ENCODE measurements around the gene DDX3X. TPM values are rescaled to one million over a fixed set of nuclear protein-coding genes. Genes with fewer than 3 reads are reported as not detected.

The DDX3X gene
- total and polyA plus RNA-seq, 9 of the 15 experiments (the other 6 are each of a cell fraction or from before 2014, with no cell fraction given), result 51.3 to 232 (median 138) TPM

DNA sequence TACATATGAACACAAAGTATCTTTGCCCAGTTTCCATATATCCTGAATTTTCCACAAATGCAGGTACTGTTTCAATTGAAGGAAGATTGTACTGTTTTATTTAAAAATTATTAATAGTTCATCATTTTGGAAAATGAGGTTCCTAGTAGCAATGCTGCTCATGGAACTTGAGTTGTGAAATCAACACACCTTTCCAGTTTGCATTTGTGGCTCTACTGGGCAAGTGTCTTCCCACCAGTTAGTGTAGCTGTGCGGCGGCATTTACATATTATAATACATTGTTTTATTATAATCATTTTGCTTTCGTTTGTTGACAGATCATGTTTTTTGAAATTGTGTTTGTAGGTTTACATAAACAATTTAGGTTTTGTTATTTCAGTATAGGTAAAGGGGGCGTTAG is 2.0 kb upstream of the DDX3X start:
- 11% methylated on average over 4 of the region's 4 CpGs for WGBS (ENCODE audit: insufficient coverage, low coverage, missing lambda C conversion rate)
- Histone ChIP-seq H4K20me1 (replicated peaks; ENCODE audit: control insufficient read depth, insufficient read depth, low read length) (peaks cover 21% of the 10 kb centered on the region), H3K9me3 (replicated peaks; ENCODE audit: control insufficient read depth, insufficient read depth, low read depth, low read length) (no peaks in the 10 kb centered on the region), H3K4me3 (peak overlapping the region; percentile 97), H3K36me3 (ENCODE audit: control insufficient read depth, insufficient read depth, low read length) (peaks cover 17% of the 10 kb centered on the region; the same call in 2 of the 3 replicates), H3K27me3 (ENCODE audit: control insufficient read depth in 2 of 2, insufficient read depth in 2 of 2, low read length in 2 of 2) (no peaks in the 10 kb centered on the region; a peak in 1 of 5 replicates), H2AFZ (ENCODE audit: low read depth, low read length) (peak overlapping the region; percentile 98), H3K27ac (ENCODE audit: extremely low read depth, low read depth, low read length) (peak overlapping the region; percentile 98), H3K9me1 (ENCODE audit: control insufficient read depth, insufficient read depth, low read length) (peaks cover 10% of the 10 kb centered on the region), H3K9ac (ENCODE audit: insufficient read depth in 1 of 2, low read depth in 2 of 2, low read length in 2 of 2) (peak overlapping the region in 1 of 2 experiments; percentile 94; a peak in 2 of 4 replicates), H3K79me2 (ENCODE audit: control insufficient read depth, insufficient read depth, low read length) (peaks cover 52% of the 10 kb centered on the region), H3K4me1 (replicated peaks in 1 of 2; ENCODE audit: control insufficient read depth in 2 of 2, insufficient read depth in 2 of 2, low read length in 2 of 2) (peaks cover 8 to 12% of the 10 kb centered on the region in 2 experiments; a peak in 4 of 5 replicates), H3K4me2 (ENCODE audit: insufficient read depth, low read length) (peak overlapping the region; percentile 97)
- in situ Hi-C loops (cut with MboI), result loop anchor here (10.0 kb wide), 1 partner anchor 113 kb away; the partner anchor contains the start of gene NYX
- DNase-seq (ENCODE audit: extremely low read depth in 1 of 4, low spot score in 3 of 4), result peak in 1 of 4 experiments; percentile 23
- intact Hi-C loops (cut with micrococcal nuclease), result loop anchor here (2.0 kb wide), 1 partner anchor 53 kb away; no protein-coding TSS in a partner anchor
- no peak for ATAC-seq
- BruUV-seq (replicated peaks), result no TSS peak
- CTCF ChIA-PET (ENCODE audit: low intra/inter-chr PET ratio), result no interaction called here
- POLR2A ChIA-PET, result interaction anchor here (0.6 kb wide), 1 partner anchor 17 kb away, joined by 3 read pairs; no protein-coding TSS in a partner anchor
- TF ChIP-seq, protein P1, sequence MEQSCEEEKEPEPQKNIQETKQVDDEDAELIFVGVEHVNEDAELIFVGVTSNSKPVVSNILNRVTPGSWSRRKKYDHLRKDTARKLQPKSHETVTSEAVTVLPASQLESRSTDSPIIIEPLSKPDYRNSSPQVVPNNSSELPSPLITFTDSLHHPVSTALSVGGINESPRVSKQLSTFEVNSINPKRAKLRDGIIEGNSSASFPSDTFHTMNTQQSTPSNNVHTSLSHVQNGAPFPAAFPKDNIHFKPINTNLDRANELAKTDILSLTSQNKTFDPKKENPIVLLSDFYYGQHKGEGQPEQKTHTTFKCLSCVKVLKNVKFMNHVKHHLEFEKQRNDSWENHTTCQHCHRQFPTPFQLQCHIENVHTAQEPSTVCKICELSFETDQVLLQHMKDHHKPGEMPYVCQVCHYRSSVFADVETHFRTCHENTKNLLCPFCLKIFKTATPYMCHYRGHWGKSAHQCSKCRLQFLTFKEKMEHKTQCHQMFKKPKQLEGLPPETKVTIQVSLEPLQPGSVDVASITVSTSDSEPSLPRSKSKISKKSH (CRISPR knock-in tag; IDR thresholded peaks at IDR 0.05), result no peak
- peak; percentile 65 for TF ChIP-seq CEBPB (tag; IDR thresholded peaks at IDR 0.05)
- peak; percentile 15 for FAIRE-seq
